ENCODE results near the gene JUND.

- TF ChIP-seq RAD21 (IDR thresholded peaks at IDR 0.05) (no peak), CTCF (IDR thresholded peaks at IDR 0.05; ENCODE audit: low read depth, low read length, missing input control) (no peak), SP1 (IDR thresholded peaks at IDR 0.05) (no peak), JUND (IDR thresholded peaks at IDR 0.05) (no peak), GABPA (IDR thresholded peaks at IDR 0.05 in 1 of 2, conservative IDR thresholded peaks at IDR 0.05 in 1 of 2) (no peak)
Measured at GRCh38 chr19:18284712-18285360, 3.4 kb upstream of the JUND start.
